Fibroblast of pulmonary artery (primary cell): Measurements from ENCODE around the gene LSM3.

ENCODE experiments used
- DNase-seq: peaks from one replicate; pipeline ENCODE4 v3.0.0-alpha.2; 2010; ENCODE audit warnings: low read depth
- H3K4me3 ChIP-seq: replicated peaks from 2 replicates; pipeline ENCODE4 v1.5.1; 2011; ENCODE audit warnings: low read depth, mild to moderate bottlenecking, control low read depth, low read length, moderate library complexity
- TF ChIP-seq, protein P1 (sequence below): IDR thresholded peaks from 2 replicates; pipeline ENCODE4 v1.5.1; 2011; ENCODE audit warnings: mild to moderate bottlenecking, control low read depth, low read length, inconsistent platforms; ENCODE audit errors: missing control alignments

Gene LSM3

DNA sequence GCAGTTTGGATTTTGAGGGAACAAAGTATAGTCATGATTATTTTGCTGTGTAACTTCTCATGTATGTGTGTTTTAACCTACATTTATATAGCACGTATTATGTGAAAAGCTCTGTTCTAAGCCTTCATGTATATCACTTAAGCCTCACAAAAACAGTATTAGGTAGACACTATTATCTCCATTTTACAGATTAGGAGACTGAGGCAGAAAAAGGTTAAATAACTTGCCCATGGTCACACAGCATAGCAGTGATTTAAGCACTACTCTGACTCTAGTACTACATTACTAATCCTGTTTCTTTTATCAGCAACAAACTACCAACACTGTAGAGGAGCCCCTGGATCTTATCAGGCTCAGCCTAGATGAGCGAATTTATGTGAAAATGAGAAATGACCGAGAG, 2.6 kb downstream of the LSM3 start:
- TF ChIP-seq, protein P1, sequence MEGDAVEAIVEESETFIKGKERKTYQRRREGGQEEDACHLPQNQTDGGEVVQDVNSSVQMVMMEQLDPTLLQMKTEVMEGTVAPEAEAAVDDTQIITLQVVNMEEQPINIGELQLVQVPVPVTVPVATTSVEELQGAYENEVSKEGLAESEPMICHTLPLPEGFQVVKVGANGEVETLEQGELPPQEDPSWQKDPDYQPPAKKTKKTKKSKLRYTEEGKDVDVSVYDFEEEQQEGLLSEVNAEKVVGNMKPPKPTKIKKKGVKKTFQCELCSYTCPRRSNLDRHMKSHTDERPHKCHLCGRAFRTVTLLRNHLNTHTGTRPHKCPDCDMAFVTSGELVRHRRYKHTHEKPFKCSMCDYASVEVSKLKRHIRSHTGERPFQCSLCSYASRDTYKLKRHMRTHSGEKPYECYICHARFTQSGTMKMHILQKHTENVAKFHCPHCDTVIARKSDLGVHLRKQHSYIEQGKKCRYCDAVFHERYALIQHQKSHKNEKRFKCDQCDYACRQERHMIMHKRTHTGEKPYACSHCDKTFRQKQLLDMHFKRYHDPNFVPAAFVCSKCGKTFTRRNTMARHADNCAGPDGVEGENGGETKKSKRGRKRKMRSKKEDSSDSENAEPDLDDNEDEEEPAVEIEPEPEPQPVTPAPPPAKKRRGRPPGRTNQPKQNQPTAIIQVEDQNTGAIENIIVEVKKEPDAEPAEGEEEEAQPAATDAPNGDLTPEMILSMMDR, result no peak
- DNase-seq, result no peak
- H3K4me3 ChIP-seq, result no peak overlapping the region

DNA sequence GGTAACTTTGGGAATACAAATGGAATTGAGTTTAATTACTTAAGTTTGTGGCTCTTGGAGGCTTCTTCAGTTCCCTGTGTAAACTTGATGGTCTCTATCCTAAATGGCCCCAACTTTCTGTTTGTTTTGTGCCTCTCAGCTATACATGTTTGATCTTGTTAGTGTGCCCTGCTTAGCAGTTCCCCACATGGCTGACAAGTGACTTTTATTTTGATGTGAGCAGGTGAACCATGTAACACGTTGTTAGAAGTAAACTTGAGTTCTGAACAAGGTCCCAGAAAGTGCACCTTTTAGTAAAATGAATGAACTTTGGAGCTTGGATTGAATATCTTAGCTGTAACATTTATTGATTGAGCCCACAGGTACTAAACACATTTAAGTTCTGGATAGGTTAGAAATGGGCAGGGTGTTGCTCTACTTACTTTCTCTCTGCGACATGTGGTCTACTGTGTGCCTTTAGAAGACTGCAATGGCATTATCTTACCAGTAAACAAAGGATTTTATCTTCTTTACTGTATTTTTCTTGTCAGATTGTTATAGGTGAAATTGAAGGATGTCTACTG, 4.5 kb downstream of the LSM3 start:
- no peak for DNase-seq
- no peak overlapping the region for H3K4me3 ChIP-seq
- TF ChIP-seq, protein P1, result no peak

DNA sequence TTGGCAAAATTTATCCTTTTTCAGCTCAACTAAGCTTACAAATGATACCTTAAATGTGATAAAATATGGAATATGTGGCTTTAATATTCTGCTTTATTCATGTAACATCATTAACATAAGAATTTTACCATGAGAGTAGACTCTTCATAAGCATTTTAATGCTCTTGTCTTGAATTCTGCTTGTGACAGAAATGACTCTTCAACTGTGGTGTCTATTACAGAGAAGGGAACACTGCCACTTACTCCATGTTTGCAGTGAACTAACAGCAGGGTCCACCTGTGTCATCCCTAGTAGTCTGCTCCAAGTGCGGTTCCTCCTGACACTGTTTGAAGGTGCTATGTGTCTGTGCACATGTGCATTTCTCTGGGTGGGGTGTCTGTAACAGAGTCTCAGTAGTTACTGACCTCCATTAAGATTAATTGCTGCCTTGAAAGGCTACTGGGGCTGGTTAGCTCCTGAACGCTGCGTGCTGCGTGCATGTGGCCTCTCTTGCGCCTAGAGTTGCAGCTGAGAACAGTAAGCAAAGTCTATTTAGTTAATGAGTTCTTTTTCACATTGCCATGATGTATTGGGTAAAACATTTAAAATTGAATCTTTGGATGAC, 8.3 kb downstream of the LSM3 start:
- no peak for DNase-seq
- no peak overlapping the region for H3K4me3 ChIP-seq
- TF ChIP-seq, protein P1, result no peak

DNA sequence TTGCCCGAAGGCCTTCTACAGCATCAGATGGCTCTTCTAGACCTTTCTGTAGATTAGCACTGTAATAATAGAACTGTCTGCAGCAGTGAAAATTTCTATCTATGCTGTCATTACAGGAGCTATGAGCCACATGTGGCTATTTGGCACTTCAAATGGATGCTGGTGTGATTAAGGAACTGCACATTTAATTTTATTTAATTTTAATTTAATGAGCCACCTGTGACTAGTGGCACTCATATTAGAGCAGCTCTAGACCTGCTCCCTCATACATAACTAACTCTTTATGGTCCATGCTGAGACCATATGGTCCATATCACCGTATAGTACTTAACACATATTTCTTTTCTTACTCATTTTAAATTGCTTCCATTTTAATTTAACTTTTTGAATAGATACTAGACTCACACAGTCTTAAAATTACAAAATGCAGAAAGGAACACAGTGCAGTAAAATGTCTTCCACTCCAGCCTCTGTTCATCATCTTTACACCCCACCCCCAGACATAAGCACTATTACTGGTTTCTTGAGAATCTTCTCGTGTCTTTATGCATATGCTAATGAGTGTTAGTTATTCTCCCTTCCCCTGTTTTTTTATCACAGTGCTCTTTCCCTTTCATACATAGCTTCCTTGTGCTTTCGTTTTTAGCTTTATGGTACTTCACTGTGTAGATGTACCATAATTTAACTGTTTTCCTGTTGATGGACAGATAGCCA, 9.6 kb downstream of the LSM3 start:
- no peak for DNase-seq
- TF ChIP-seq, protein P1, result no peak
- no peak overlapping the region for H3K4me3 ChIP-seq

DNA sequence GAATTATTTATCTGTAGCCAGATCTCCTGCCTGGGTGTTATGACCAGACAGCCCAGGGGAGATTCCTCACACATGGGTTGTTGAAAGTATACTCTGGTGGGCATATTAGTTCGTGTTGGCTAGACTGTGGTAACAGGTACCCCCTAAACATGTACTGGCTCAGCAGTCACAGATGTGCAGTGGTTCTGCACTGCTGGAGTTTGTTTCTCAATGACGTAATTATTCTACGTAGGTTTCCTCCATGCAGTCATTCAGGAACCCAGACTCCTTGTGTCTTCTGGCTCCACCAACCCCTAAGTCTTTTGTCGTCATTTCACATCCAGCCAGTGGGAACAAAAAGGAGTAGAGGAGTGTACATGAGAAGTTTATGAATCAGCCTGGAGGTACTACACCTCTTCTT, 16.2 kb downstream of the LSM3 start:
- TF ChIP-seq, protein P1, result no peak
- no peak overlapping the region for H3K4me3 ChIP-seq
- DNase-seq, result no peak

DNA sequence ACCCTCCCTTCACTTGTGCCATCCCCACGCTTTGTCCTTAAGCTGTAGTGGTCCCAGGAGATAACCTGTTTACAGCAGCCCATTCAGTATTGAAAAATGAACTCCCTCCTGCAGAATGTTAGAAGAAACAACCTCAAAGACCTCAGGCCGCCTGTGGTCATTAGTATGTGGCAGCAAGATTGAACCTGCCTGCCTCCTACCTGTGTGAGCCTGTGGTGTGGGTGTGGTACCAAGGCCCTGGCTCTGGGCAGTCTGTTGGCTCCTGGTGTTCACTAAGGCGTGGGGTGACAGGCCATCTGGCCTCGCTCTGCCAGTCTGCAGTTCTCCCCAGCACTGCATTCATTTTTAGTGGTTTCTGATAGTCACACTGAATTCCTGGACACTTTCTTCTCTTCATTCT, 21.0 kb downstream of the LSM3 start:
- TF ChIP-seq, protein P1, result no peak
- no peak overlapping the region for H3K4me3 ChIP-seq
- DNase-seq, result no peak
